G401 (cell line): Measurements from ENCODE around the gene APBA1. TPM values are rescaled to one million over a fixed set of nuclear protein-coding genes. Genes with fewer than 3 reads are reported as not detected.
"Not testable (repeated sequence)": the region's sequence is repeated elsewhere in the genome, so short reads cannot be mapped to it uniquely, and the experiment has no call there.

ENCODE experiments used
- DNase-seq: peaks from one replicate; pipeline ENCODE4 v3.0.0-alpha.2; 2015; ENCODE audit warnings: low spot score
- in situ Hi-C: cut with HindIII; loops from 2 replicates; pipeline ENCODE4 v1.10.0; 2016; ENCODE audit warnings: low sequenced_read_pairs, mixed read lengths
- total RNA-seq: library from RNA; depleted of rRNA; stranded (reverse); fragments of >200 nt; shearing (Covaris generic); gene quantifications from 2 replicates; pipeline ENCODE4 v1.2.3, GENCODE V29; 2014

The APBA1 gene
- total RNA-seq, 1 experiment from 2014 or later = 3.0 TPM

GRCh38 chr9:69617006-69617405, 55.2 kb downstream of the APBA1 start:
- no peak for DNase-seq
- in situ Hi-C loops = no loop called here

GRCh38 chr9:69615880-69616279, 56.3 kb downstream of the APBA1 start:
- in situ Hi-C loops = no loop called here
- DNase-seq = no peak

- DNase-seq = no peak
- in situ Hi-C loops = no loop called here
These were observed 61.0 kb downstream of the APBA1 start for GRCh38 chr9:69611221-69611620.

- DNase-seq = no peak
- in situ Hi-C loops = no loop called here
These were observed 63.0 kb downstream of the APBA1 start for GRCh38 chr9:69609156-69609555.

- no peak for DNase-seq
- in situ Hi-C loops = no loop called here
These were observed 66.1 kb downstream of the APBA1 start for GRCh38 chr9:69606089-69606488.

- in situ Hi-C loops = no loop called here
- DNase-seq = no peak
These were observed 66.8 kb downstream of the APBA1 start for GRCh38 chr9:69605406-69605805.

- no peak for DNase-seq
- in situ Hi-C loops = no loop called here
These were observed 67.5 kb downstream of the APBA1 start for GRCh38 chr9:69604568-69605219.

- no peak for DNase-seq
- in situ Hi-C loops = no loop called here
These were observed 68.5 kb downstream of the APBA1 start for GRCh38 chr9:69603656-69604055.

GRCh38 chr9:69602773-69603172, 69.4 kb downstream of the APBA1 start:
- no peak for DNase-seq
- in situ Hi-C loops = no loop called here

- in situ Hi-C loops = no loop called here
- DNase-seq = no peak
These were observed 70.5 kb downstream of the APBA1 start for GRCh38 chr9:69601698-69602097.

GRCh38 chr9:69600314-69601047, 71.7 kb downstream of the APBA1 start:
- in situ Hi-C loops = no loop called here

GRCh38 chr9:69599232-69599971, 72.8 kb downstream of the APBA1 start:
- no peak for DNase-seq
- in situ Hi-C loops = no loop called here

More at GRCh38 chr9:69600314-69601047, 71.7 kb downstream of the APBA1 start:
- DNase-seq = no peak

GRCh38 chr9:69596906-69597305, 75.3 kb downstream of the APBA1 start:
- DNase-seq, in situ Hi-C loops: not testable (repeated sequence)

- in situ Hi-C loops = no loop called here
These were observed 78.0 kb downstream of the APBA1 start for GRCh38 chr9:69594180-69594579.

GRCh38 chr9:69593756-69594155, 78.4 kb downstream of the APBA1 start:
- in situ Hi-C loops = no loop called here
- DNase-seq = no peak

More at GRCh38 chr9:69594180-69594579, 78.0 kb downstream of the APBA1 start:
- DNase-seq = no peak

- no peak for DNase-seq
- in situ Hi-C loops = no loop called here
These were observed 78.9 kb downstream of the APBA1 start for GRCh38 chr9:69593301-69593700.

GRCh38 chr9:69590266-69590665, 81.9 kb downstream of the APBA1 start:
- in situ Hi-C loops = no loop called here
- DNase-seq = peak; percentile 97

- in situ Hi-C loops = no loop called here
- no peak for DNase-seq
These were observed 83.0 kb downstream of the APBA1 start for GRCh38 chr9:69589156-69589555.

GRCh38 chr9:69585571-69585970, 86.6 kb downstream of the APBA1 start:
- in situ Hi-C loops = no loop called here
- DNase-seq = peak; percentile 87

- in situ Hi-C loops = no loop called here
- no peak for DNase-seq
These were observed 87.4 kb downstream of the APBA1 start for GRCh38 chr9:69584759-69585158.
